ENCODE data around the gene ISOC2. TPM values are rescaled to one million over a fixed set of nuclear protein-coding genes. Genes with fewer than 3 reads are reported as not detected.
A peak's percentile ranks its signal among the peaks of the same experiment; 100 is the strongest.

Gene ISOC2
- total RNA-seq, 1 donor from 2014 or later = 14.8 TPM

GRCh38 chr19:55459551-55459949 lies 1.9 kb downstream of the ISOC2 start:
- H3K4me3 Mint-ChIP-seq = peak overlapping the region; percentile 87
- no peaks in the 10 kb centered on the region for H3K36me3 Mint-ChIP-seq
- Histone ChIP-seq H3K27ac (no peak overlapping the region), H2AFZ (replicated peaks) (no peak overlapping the region), H3K4me3 (no peak overlapping the region), H3F3A (ENCODE audit: low read depth) (peaks cover 27% of the 10 kb centered on the region), H3K27me3 (no peaks in the 10 kb centered on the region), H3K4me1 (peaks cover 18% of the 10 kb centered on the region), H3K79me2 (ENCODE audit: low read depth) (no peaks in the 10 kb centered on the region), H4K20me1 (ENCODE audit: low read depth) (peaks cover under 1% of the 10 kb centered on the region), H3K4me2 (peak overlapping the region; percentile 71), H3K36me3 (no peaks in the 10 kb centered on the region), H3K9ac (no peak overlapping the region), H3K9me3 (ENCODE audit: low read depth) (no peaks in the 10 kb centered on the region)
- H3K4me1 Mint-ChIP-seq = peaks cover 38% of the 10 kb centered on the region
- peaks cover 8% of the 10 kb centered on the region for H3K27me3 Mint-ChIP-seq (ENCODE audit: insufficient read depth, low read depth)
- no peak for DNase-seq (ENCODE audit: low spot score)
- no peaks in the 10 kb centered on the region for H3K9me3 Mint-ChIP-seq
- H3K27ac Mint-ChIP-seq = no peak overlapping the region
- TF ChIP-seq EZH2 (IDR thresholded peaks at IDR 0.05) (no peak), CTCF (IDR thresholded peaks at IDR 0.05) (no peak), EZH2phosphoT487 (IDR thresholded peaks at IDR 0.05) (no peak)

- H3K36me3 Mint-ChIP-seq = no peaks in the 10 kb centered on the region
- TF ChIP-seq EZH2 (IDR thresholded peaks at IDR 0.05) = no peak
- no peak for TF ChIP-seq EZH2phosphoT487 (IDR thresholded peaks at IDR 0.05)
- TF ChIP-seq CTCF (IDR thresholded peaks at IDR 0.05) = no peak
- H4K20me1 ChIP-seq (ENCODE audit: low read depth) = peaks cover 10% of the 10 kb centered on the region
- H3K4me3 ChIP-seq = no peak overlapping the region
- H3K27ac Mint-ChIP-seq = no peak overlapping the region
- H3K9me3 ChIP-seq (ENCODE audit: low read depth) = no peaks in the 10 kb centered on the region
- no peak overlapping the region for H3K4me2 ChIP-seq
- no peak overlapping the region for H3K27ac ChIP-seq
- H3K9me3 Mint-ChIP-seq = no peaks in the 10 kb centered on the region
- H3K4me1 Mint-ChIP-seq = peaks cover 41% of the 10 kb centered on the region
- peaks cover 12% of the 10 kb centered on the region for H3K4me1 ChIP-seq
- H3K27me3 Mint-ChIP-seq (ENCODE audit: insufficient read depth, low read depth) = peaks cover 12% of the 10 kb centered on the region
- H3K9ac ChIP-seq = no peak overlapping the region
- peak overlapping the region; percentile 67 for H3K4me3 Mint-ChIP-seq
- DNase-seq (ENCODE audit: low spot score) = no peak
- H2AFZ ChIP-seq (replicated peaks) = no peak overlapping the region
- no peaks in the 10 kb centered on the region for H3K79me2 ChIP-seq (ENCODE audit: low read depth)
- no peaks in the 10 kb centered on the region for H3K36me3 ChIP-seq
- peaks cover 6% of the 10 kb centered on the region for H3K27me3 ChIP-seq
- H3F3A ChIP-seq (ENCODE audit: low read depth) = peaks cover 39% of the 10 kb centered on the region
Measured at GRCh38 chr19:55457683-55458457, 3.6 kb downstream of the ISOC2 start.

GRCh38 chr19:55456347-55456746 lies 5.1 kb downstream of the ISOC2 start:
- H3K79me2 ChIP-seq (ENCODE audit: low read depth) = no peaks in the 10 kb centered on the region
- Mint-ChIP-seq H3K9me3 (no peaks in the 10 kb centered on the region), H3K27ac (no peak overlapping the region), H3K4me3 (no peak overlapping the region), H3K4me1 (peaks cover 39% of the 10 kb centered on the region), H3K27me3 (ENCODE audit: insufficient read depth, low read depth) (peaks cover 14% of the 10 kb centered on the region), H3K36me3 (no peaks in the 10 kb centered on the region)
- peaks cover 30% of the 10 kb centered on the region for H3F3A ChIP-seq (ENCODE audit: low read depth)
- DNase-seq (ENCODE audit: low spot score) = no peak
- H2AFZ ChIP-seq (replicated peaks) = no peak overlapping the region
- no peak overlapping the region for H3K4me3 ChIP-seq
- H3K4me2 ChIP-seq = no peak overlapping the region
- H3K9ac ChIP-seq = no peak overlapping the region
- peaks cover 20% of the 10 kb centered on the region for H4K20me1 ChIP-seq (ENCODE audit: low read depth)
- peaks cover 23% of the 10 kb centered on the region for H3K4me1 ChIP-seq
- no peaks in the 10 kb centered on the region for H3K36me3 ChIP-seq
- no peaks in the 10 kb centered on the region for H3K9me3 ChIP-seq (ENCODE audit: low read depth)
- peaks cover 21% of the 10 kb centered on the region for H3K27me3 ChIP-seq
- TF ChIP-seq CTCF (IDR thresholded peaks at IDR 0.05) = no peak
- no peak for TF ChIP-seq EZH2 (IDR thresholded peaks at IDR 0.05)
- TF ChIP-seq EZH2phosphoT487 (IDR thresholded peaks at IDR 0.05) = no peak
- no peak overlapping the region for H3K27ac ChIP-seq
